GM23338 (cell line): Measurements from ENCODE around the gene PPM1H. TPM values are rescaled to one million over a fixed set of nuclear protein-coding genes. Genes with fewer than 3 reads are reported as not detected.

ENCODE experiments used
- ATAC-seq: fragments of 200-7000 bp; cut with Tn5 transposase; 3 replicates; pipeline ENCODE4 v1.9.1; 2020
- DNase-seq: peaks from one replicate; pipeline ENCODE4 v3.0.0-alpha.2; 2015; ENCODE audit warnings: low spot score
- H2AFZ ChIP-seq: fragments of 200-600 bp; sonication (generic); 2 replicates; pipeline ENCODE4 v1.8.0; 2016; ENCODE audit warnings: antibody characterized with exemption, mild to moderate bottlenecking, moderate library complexity
- H3F3A ChIP-seq: fragments of 200-600 bp; sonication (generic); replicated peaks from 2 replicates; pipeline ENCODE4 v1.8.0; 2017; ENCODE audit warnings: antibody characterized with exemption, mixed run types, low read depth
- H3K27ac ChIP-seq: fragments of 200-600 bp; sonication (generic); 2 replicates; pipeline ENCODE4 v1.6.1; 2016; ENCODE audit warnings: low read depth
- H3K27me3 ChIP-seq: fragments of 200-600 bp; sonication (generic); 2 replicates; pipeline ENCODE4 v1.8.0; 2016; ENCODE audit warnings: mild to moderate bottlenecking, mixed run types, moderate library complexity; ENCODE audit not compliant: insufficient read depth
- H3K36me3 ChIP-seq: fragments of 200-600 bp; sonication (generic); 2 replicates; pipeline ENCODE4 v1.8.0; 2016; ENCODE audit warnings: mild to moderate bottlenecking; ENCODE audit not compliant: insufficient read depth
- H3K4me1 ChIP-seq: fragments of 200-600 bp; sonication (generic); 2 replicates; pipeline ENCODE4 v1.8.0; 2016; ENCODE audit warnings: mild to moderate bottlenecking, moderate library complexity; ENCODE audit not compliant: insufficient read depth
- H3K4me2 ChIP-seq: fragments of 200-600 bp; sonication (generic); 2 replicates; pipeline ENCODE4 v1.7.1; 2017; ENCODE audit warnings: mixed run types
- H3K4me3 ChIP-seq: fragments of 200-600 bp; sonication (generic); 2 replicates; pipeline ENCODE4 v1.6.1; 2016; ENCODE audit warnings: mixed run types
- H3K79me2 ChIP-seq: fragments of 200-600 bp; sonication (generic); replicated peaks from 2 replicates; pipeline ENCODE4 v1.8.0; 2017; ENCODE audit warnings: mild to moderate bottlenecking; ENCODE audit not compliant: insufficient read depth
- H3K9me2 ChIP-seq: fragments of 200-600 bp; sonication (generic); 2 replicates; pipeline ENCODE4 v1.8.0; 2017; ENCODE audit not compliant: insufficient read depth
- H4K20me1 ChIP-seq: fragments of 200-600 bp; sonication (generic); replicated peaks from 2 replicates; pipeline ENCODE4 v1.8.0; 2017; ENCODE audit warnings: mild to moderate bottlenecking; ENCODE audit not compliant: insufficient read depth
- H3K27ac Mint-ChIP-seq: 2 replicates; pipeline ENCODE4 v1.8.0; 2020; ENCODE audit warnings: inconsistent platforms, mild to moderate bottlenecking, moderate library complexity, mixed read lengths
- H3K27me3 Mint-ChIP-seq: 3 replicates; pipeline ENCODE4 v1.8.0; 2022; ENCODE audit warnings: low read depth, mild to moderate bottlenecking, moderate library complexity, mixed read lengths, inconsistent platforms; ENCODE audit not compliant: insufficient read depth, poor library complexity
- H3K36me3 Mint-ChIP-seq: 3 replicates; pipeline ENCODE4 v1.8.0; 2021; ENCODE audit warnings: low read depth, mild to moderate bottlenecking, inconsistent platforms, moderate library complexity, mixed read lengths
- H3K4me1 Mint-ChIP-seq: 3 replicates; pipeline ENCODE4 v1.8.0; 2020; ENCODE audit warnings: mild to moderate bottlenecking, inconsistent platforms, mixed read lengths
- H3K4me3 Mint-ChIP-seq: 3 replicates; pipeline ENCODE4 v1.8.0; 2021; ENCODE audit warnings: moderate library complexity, mild to moderate bottlenecking, inconsistent platforms, mixed read lengths
- H3K9me3 Mint-ChIP-seq: 3 replicates; pipeline ENCODE4 v1.8.0; 2020; ENCODE audit warnings: moderate library complexity, mild to moderate bottlenecking, inconsistent platforms, mixed read lengths
- CREB1 ChIP-seq: fragments of 250-450 bp; sonication (Bioruptor Pico); IDR thresholded peaks from 2 replicates; pipeline ENCODE4 v1.5.0; 2020; ENCODE audit warnings: low read depth, mild to moderate bottlenecking, moderate library complexity
- CTCF ChIP-seq, 2 experiments: fragments of 200-600 bp in 1 of 2; sonication (generic) in 1 of 2; conservative IDR thresholded peaks; 2 replicates each; pipeline versions ENCODE4 v1.5.1 to v1.6.1; 2016 to 2017; ENCODE audit warnings: antibody characterized with exemption in 2 of 2, low read depth in 2 of 2, mild to moderate bottlenecking in 2 of 2, moderate library complexity in 1 of 2
- ETS1 ChIP-seq: IDR thresholded peaks from 2 replicates; pipeline ENCODE4 v1.6.1; 2016; ENCODE audit warnings: antibody characterized with exemption
- EZH2 ChIP-seq: fragments of 200-600 bp; sonication (generic); IDR thresholded peaks from one replicate; pipeline ENCODE4 v1.8.0; 2017; ENCODE audit warnings: antibody characterized with exemption, mild to moderate bottlenecking, low read depth; ENCODE audit not compliant: unreplicated experiment
- EZH2phosphoT487 ChIP-seq: fragments of 200-600 bp; sonication (generic); IDR thresholded peaks from one replicate; pipeline ENCODE4 v1.8.1; 2018; ENCODE audit warnings: antibody characterized with exemption; ENCODE audit not compliant: unreplicated experiment
- JUNB ChIP-seq: IDR thresholded peaks from one replicate; pipeline ENCODE4 v1.6.1; 2016; ENCODE audit warnings: antibody characterized with exemption; ENCODE audit not compliant: unreplicated experiment
- NANOG ChIP-seq: IDR thresholded peaks from 2 replicates; pipeline ENCODE4 v1.6.1; 2016; ENCODE audit warnings: antibody characterized with exemption, borderline replicate concordance
- POLR2AphosphoS5 ChIP-seq: IDR thresholded peaks from 2 replicates; pipeline ENCODE4 v1.6.1; 2016; ENCODE audit warnings: antibody characterized with exemption, low read depth
- REST ChIP-seq: IDR thresholded peaks from one replicate; pipeline ENCODE4 v1.6.1; 2018; ENCODE audit warnings: antibody characterized with exemption; ENCODE audit not compliant: unreplicated experiment
- STAT1 ChIP-seq: IDR thresholded peaks from one replicate; pipeline ENCODE4 v1.6.1; 2016; ENCODE audit warnings: antibody characterized with exemption; ENCODE audit not compliant: unreplicated experiment
- ZNF114 ChIP-seq: fragments of 250-450 bp; sonication (Bioruptor Pico); IDR thresholded peaks from 2 replicates; pipeline ENCODE4 v1.5.0; 2020; ENCODE audit warnings: mild to moderate bottlenecking, moderate library complexity
- ZNF331 ChIP-seq: fragments of 250-450 bp; sonication (Bioruptor Pico); IDR thresholded peaks from 2 replicates; pipeline ENCODE4 v1.5.0; 2020; ENCODE audit warnings: low read depth, mild to moderate bottlenecking, moderate library complexity
- ZNF462 ChIP-seq: fragments of 250-450 bp; sonication (Bioruptor Pico); IDR thresholded peaks from 2 replicates; pipeline ENCODE4 v1.5.0; 2020; ENCODE audit warnings: mild to moderate bottlenecking, moderate library complexity
- polyA plus RNA-seq: library from polyadenylated mRNA; unstranded; fragments of >200 nt; fragmentation: Nextera tagmentation; extraction: Ambion mirVana; gene quantifications from 2 replicates; pipeline ENCODE4 v1.2.1, GENCODE V29; 2016
- total RNA-seq: library from RNA; depleted of rRNA; stranded (reverse); fragments of >200 nt; shearing (Covaris generic); gene quantifications from 2 replicates; pipeline ENCODE4 v1.2.3, GENCODE V29; 2014

The PPM1H gene
- total and polyA plus RNA-seq, 2 experiments from 2014 or later, result 11.4 to 41.2 TPM

GRCh38 chr12:62849398-62849797 is 85.6 kb downstream of the PPM1H start:
- DNase-seq (no peak), ATAC-seq (no peak)
- Histone ChIP-seq H3K27me3 (no peaks in the 10 kb centered on the region), H2AFZ (no peak overlapping the region), H3K79me2 (peaks cover 22% of the 10 kb centered on the region), H3K4me1 (peaks cover 22% of the 10 kb centered on the region), H3K9me2 (no peaks in the 10 kb centered on the region), H3F3A (no peaks in the 10 kb centered on the region), H4K20me1 (0 out of 2 replicates have a peak, but pooled peaks cover 1% of the 10 kb centered on the region), H3K36me3 (no peaks in the 10 kb centered on the region), H3K4me2 (no peak overlapping the region), H3K4me3 (no peak overlapping the region), H3K27ac (no peak overlapping the region)
- Mint-ChIP-seq H3K27me3 (peaks cover 4% of the 10 kb centered on the region), H3K4me3 (no peak overlapping the region), H3K4me1 (peaks cover 49% of the 10 kb centered on the region), H3K9me3 (no peaks in the 10 kb centered on the region), H3K36me3 (no peaks in the 10 kb centered on the region), H3K27ac (no peak overlapping the region)
- TF ChIP-seq JUNB, result no peak
- TF ChIP-seq CREB1 (CRISPR knock-in tag), result no peak
- no peak for TF ChIP-seq EZH2phosphoT487
- no peak for TF ChIP-seq ZNF114 (CRISPR knock-in tag)
- TF ChIP-seq CTCF (conservative IDR thresholded peaks at IDR 0.05; ENCODE audit: low read depth in 2 of 2), result no peak
- no peak for TF ChIP-seq ETS1
- no peak for TF ChIP-seq POLR2AphosphoS5
- TF ChIP-seq ZNF462 (CRISPR knock-in tag), result no peak
- TF ChIP-seq EZH2, result no peak
- no peak for TF ChIP-seq REST
- TF ChIP-seq ZNF331 (CRISPR knock-in tag), result no peak
- TF ChIP-seq STAT1, result no peak
- no peak for TF ChIP-seq NANOG
